AG08396 (cell line): ENCODE data around the gene NALCN.
A peak's percentile ranks its signal among the peaks of the same experiment; 100 is the strongest.
"Not testable (repeated sequence)": the region's sequence is repeated elsewhere in the genome, so short reads cannot be mapped to it uniquely, and the experiment has no call there.

Source experiments
- DNase-seq: peaks from one replicate; pipeline ENCODE4 v3.0.0; 2012; ENCODE audit warnings: low spot score, mixed read lengths

The NALCN gene

GRCh38 chr13:101341464-101341863 lies 74.8 kb downstream of the NALCN start:
- no peak for DNase-seq

DNA sequence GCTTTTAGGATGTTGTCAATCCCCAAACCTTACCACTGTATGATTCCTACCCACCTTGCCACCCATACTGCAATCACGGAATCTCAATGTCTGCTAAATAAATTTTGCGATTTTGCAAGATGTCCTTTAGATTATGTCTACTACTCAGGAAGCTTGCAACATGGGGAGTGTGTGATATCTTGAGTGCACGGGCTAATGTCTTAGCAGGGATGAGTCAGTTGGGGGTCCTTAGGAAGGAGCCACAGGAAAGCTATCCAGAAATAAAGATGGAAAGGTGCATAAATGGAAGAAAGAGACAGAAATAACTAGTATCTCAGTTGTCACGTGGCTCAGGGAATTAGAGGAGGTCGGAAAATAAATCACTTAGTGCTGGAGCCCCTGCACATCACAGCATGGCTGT lies 77.1 kb downstream of the NALCN start:
- no peak for DNase-seq

DNA sequence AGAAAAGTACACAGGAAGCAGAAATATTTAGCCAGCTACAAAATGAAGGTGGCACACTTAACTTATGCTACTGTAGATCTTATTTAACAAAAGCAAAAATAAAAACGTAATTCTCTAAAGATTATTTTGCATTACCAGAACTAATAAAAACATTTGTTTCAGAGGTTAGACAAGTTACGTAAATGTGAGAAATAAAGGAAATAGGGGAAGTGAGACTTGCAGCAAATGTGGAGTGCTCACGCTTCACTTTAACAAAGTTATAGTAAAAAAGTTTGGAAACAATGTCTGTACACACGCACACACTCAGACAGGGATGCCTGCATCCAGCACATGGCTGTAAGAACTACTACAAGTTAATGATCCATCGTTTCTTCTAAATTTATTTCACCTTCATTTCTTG lies 83.7 kb downstream of the NALCN start:
- no peak for DNase-seq

DNA sequence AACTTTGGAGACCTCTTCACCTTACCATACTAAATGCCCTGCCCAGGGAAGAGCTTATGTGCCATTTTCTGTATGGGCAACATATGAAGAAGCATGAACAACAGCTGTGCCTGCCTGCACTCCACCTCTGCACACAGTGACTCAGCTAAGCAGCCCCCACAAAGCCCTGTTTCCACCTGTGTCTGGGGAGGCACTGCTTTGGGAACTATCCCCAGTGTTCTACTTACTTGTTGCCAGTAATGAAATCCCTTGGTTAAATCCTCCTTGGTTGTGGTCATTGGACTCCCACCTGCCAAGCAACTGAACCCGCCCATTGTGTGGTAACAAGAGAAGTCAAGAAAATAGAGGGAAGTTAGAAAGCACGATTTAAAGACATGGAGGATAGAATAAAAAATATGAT lies 84.6 kb downstream of the NALCN start:
- DNase-seq = no peak

GRCh38 chr13:101327871-101328270 lies 88.4 kb downstream of the NALCN start:
- DNase-seq = no peak

GRCh38 chr13:101326710-101327109 lies 89.6 kb downstream of the NALCN start:
- no peak for DNase-seq

GRCh38 chr13:101325423-101325822 lies 90.9 kb downstream of the NALCN start:
- DNase-seq = no peak

DNA sequence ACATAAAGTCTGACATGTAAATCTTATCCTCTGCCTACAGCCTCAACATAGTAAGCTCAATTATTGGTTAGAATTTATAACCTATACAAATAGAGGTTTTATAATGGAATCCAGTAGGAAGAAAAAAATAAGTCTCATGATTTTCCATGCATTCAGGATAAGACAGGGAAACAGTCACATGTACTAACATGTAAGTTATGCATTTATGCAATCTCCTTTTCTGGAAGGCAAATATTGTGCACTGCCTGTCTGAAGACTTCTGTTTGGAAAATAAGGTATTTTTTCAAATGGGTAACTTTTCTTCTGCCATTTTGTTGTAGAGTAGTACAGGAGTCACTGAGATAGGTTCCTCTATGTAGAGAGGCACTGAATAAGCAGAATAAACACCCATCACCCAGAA lies 92.7 kb downstream of the NALCN start:
- DNase-seq = no peak

- no peak for DNase-seq
These were observed 98.3 kb downstream of the NALCN start for GRCh38 chr13:101317986-101318523.

DNA sequence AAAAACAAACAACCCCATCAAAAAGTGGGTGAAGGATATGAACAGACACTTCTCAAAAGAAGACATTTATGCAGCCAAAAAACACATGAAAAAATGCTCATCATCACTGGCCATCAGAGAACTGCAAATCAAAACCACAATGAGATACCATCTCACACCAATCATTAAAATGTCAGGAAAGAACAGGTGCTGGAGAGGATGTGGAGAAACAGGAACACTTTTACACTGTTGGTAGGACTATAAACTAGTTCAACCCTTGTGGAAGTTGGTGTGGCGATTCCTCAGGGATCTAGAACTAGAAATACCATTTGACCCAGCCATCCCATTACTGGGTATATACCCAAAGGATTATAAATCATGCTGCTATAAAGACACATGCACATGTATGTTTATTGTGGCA lies 102.8 kb downstream of the NALCN start:
- not testable (repeated sequence) for DNase-seq

DNA sequence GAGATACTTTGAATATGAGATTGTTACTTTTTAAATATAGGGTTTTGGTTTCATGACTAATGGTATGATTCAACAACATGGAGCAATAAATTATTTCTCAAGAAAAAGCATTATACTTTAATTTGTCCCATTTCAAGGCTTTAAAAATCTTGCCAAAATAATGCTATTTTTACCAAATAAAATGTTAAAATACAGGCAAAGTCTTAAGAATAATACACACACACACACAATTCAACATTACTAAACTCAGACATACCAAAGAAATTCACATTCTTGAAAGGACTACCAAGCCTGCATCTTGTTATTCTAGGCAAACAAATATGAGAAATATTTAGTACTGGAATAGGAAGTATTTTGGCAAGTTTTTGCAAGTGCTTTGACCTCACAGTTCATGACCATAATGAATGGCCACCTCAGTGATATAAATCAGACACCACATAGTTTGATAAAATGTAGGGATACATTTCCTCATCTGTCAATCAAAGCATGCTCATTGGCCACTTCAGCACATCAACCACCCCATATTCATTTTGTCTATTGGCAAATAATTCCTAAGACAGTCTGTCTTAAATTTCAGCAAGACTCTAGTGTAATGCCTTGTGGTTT lies 107.2 kb downstream of the NALCN start:
- DNase-seq = peak; percentile 19

GRCh38 chr13:101308247-101309013 lies 107.9 kb downstream of the NALCN start:
- DNase-seq = no peak

GRCh38 chr13:101307181-101307701 lies 109.1 kb downstream of the NALCN start:
- DNase-seq = peak; percentile 62

DNA sequence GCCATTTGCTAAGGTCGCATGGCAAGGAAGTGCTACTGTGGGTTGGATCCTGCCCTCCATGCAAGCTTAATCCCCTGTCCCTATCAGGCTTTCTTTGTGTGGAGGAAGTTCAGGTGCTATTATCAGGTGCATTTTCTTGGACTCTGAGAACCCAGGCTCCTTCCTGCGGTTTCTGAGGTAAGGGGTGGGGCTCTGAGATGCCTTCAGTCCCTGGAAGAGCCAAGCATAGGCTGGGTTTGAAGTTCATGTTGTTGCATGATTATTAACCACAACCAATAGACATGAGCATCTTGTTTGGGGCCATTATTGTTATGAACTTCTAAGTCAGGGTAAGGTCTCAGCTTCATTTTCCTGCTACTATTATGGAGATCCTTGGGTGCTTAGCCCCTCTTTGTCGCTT lies 109.5 kb downstream of the NALCN start:
- DNase-seq = no peak

GRCh38 chr13:101305981-101306411 lies 110.3 kb downstream of the NALCN start:
- no peak for DNase-seq

- DNase-seq = no peak
These were observed 112.8 kb downstream of the NALCN start for GRCh38 chr13:101303521-101303920.

DNA sequence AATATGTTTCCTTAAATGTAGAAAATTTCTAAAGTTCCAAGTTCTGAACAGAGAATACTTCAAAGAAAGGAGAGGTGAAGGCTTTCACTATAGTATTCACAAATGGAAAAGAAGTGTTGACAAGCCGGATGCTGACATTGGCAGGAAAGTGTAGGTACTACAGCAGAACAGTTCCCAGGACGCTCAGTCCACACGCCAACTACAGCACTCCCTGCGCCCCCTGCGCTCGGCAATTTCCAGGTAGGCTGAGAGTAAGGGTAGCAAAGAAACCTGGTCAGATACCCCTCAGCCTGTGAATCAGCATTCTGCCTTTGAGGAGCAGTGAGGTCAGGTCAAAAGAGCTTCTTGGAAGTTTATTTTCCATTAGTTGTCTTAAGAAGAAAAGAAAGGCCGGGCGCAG lies 115.3 kb downstream of the NALCN start:
- DNase-seq = no peak

DNA sequence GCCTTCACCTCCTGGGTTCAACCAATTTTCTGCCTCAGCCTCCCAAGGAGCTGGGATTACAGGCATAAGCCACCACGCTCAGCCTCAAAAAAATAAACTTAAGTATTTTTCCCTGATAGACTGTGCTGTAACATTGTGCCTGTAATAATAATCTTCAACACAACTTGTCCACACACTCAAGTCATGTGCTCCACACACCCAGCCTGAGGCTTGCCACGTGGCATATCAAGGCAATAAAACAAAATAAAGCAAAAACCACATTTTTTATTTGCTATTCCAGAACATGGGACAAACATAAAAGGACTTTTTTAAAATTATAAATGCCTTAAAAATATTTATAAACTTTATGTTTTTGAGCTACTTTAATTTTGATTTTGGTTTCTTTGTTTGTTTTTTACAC lies 115.8 kb downstream of the NALCN start:
- no peak for DNase-seq

GRCh38 chr13:101298517-101298916 lies 117.8 kb downstream of the NALCN start:
- no peak for DNase-seq

DNA sequence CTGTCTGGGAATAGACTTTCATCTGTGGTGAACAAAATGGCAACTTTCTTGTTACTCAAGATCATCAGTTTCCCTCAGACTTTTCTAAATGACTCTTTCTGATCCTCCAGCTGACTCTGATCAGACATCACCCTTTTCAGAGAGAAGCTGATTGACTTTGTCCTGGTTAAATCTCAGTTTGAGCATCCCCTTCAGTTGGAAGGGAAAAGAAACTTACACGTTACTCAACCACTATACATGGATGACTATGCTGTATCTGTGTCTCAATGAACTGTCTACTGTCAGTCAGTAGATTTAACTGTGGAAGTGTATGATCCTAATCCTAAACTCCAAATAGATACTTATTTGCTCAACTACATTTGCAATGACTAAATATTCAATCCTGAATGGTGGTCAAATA lies 118.5 kb downstream of the NALCN start:
- DNase-seq = no peak

DNA sequence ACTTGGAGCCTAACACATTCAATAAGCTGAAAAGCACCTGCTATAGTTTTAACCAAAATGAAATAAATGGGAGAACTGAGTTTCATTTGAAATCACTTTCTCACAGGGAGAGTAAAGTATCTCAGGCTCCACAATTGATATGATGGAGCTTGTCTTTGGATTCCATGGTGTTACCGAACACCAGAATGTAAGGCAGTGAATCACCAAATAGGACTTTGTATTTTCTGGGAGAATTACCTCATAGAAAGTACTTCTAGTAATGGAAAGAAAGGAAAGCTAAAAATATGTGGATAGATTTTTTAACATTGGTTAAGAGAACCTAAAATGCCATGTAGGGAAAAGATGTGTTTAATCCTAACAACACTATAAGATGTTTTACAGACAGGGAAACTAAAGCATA lies 123.6 kb downstream of the NALCN start:
- no peak for DNase-seq

- no peak for DNase-seq
These were observed 124.4 kb downstream of the NALCN start for GRCh38 chr13:101291646-101292515.
